Mucosa of descending colon (tissue), 3 donors: ENCODE measurements around the gene SHROOM1. TPM values are rescaled to one million over a fixed set of nuclear protein-coding genes. Genes with fewer than 3 reads are reported as not detected.
"Not testable (repeated sequence)": the region's sequence is repeated elsewhere in the genome, so short reads cannot be mapped to it uniquely, and the experiment has no call there.

Source experiments
- ATAC-seq: fragments of 200-7000 bp; cut with Tn5 transposase; one replicate; pipeline ENCODE4 v1.9.1; 2020; ENCODE audit warnings: mild to moderate bottlenecking, moderate library complexity
- DNase-seq, 3 donors: peaks; one replicate each; pipeline ENCODE4 v3.0.0-alpha.2; 2020
- H3K36me3 ChIP-seq: fragments of 200-600 bp; one replicate; pipeline ENCODE4 v1.8.0; 2021; ENCODE audit warnings: low read depth, mild to moderate bottlenecking
- H3K4me1 ChIP-seq: fragments of 200-600 bp; one replicate; pipeline ENCODE4 v1.8.0; 2021; ENCODE audit warnings: low read depth, mild to moderate bottlenecking
- H3K4me3 ChIP-seq: fragments of 200-600 bp; one replicate; pipeline ENCODE4 v1.8.0; 2021; ENCODE audit warnings: mild to moderate bottlenecking
- H3K9me3 ChIP-seq: fragments of 200-600 bp; one replicate; pipeline ENCODE4 v1.8.0; 2021; ENCODE audit warnings: mild to moderate bottlenecking
- CTCF ChIP-seq: fragments of 200-600 bp; IDR thresholded peaks from one replicate; pipeline ENCODE4 v1.8.0; 2022; ENCODE audit warnings: antibody characterized with exemption, mild to moderate bottlenecking
- intact Hi-C, 2 donors: fragments of 100-400 bp; cut with DNase I in 1 of 2; cut with micrococcal nuclease in 1 of 2; formaldehyde crosslinking; loops; one replicate each; pipeline versions ENCODE4 v1.11.0 to v1.11.1; 2022; cut with DNase I, micrococcal nuclease
- total RNA-seq, 3 donors: library from RNA; stranded (reverse); fragmentation: NEBNext Ultra II Directional in 2 of 3; extraction: Animal tissue kit (Norgen Biotek cat#: 25700) in 2 of 3; gene quantifications; one replicate each; pipeline versions ENCODE4 v1.2.1 to v1.2.4, GENCODE V29; 2021 to 2023
- donor health status: DM: no; HTN: no; CAD: no; lungs with moderate emphysema.
- donor health status: DM: no; HTN: no; CAD: no.
- donor health status: DM: no; HTN: yes; CAD: no.

Gene SHROOM1
- total RNA-seq, 3 donors from 2014 or later, result 37.3 to 93.5 (median 63.0) TPM

GRCh38 chr5:132808448-132808847, 22.0 kb downstream of the SHROOM1 start:
- no peak for TF ChIP-seq CTCF
- ATAC-seq (no peak), DNase-seq (peak in 1 of 3 donors; percentile 34)
- Histone ChIP-seq H3K4me3 (no peak overlapping the region), H3K4me1 (peaks cover 21% of the 10 kb centered on the region), H3K9me3 (no peaks in the 10 kb centered on the region), H3K36me3 (no peaks in the 10 kb centered on the region)
- intact Hi-C loops, result no loop called here

- ATAC-seq (peak; percentile 99), DNase-seq (peak; percentile 90 to 93 (median 91))
- TF ChIP-seq CTCF, result peak; percentile 39
- no peak overlapping the region for H3K4me3 ChIP-seq
- no peaks in the 10 kb centered on the region for H3K36me3 ChIP-seq
- no peaks in the 10 kb centered on the region for H3K9me3 ChIP-seq
- H3K4me1 ChIP-seq, result peaks cover 13% of the 10 kb centered on the region
- intact Hi-C loops, result no loop called here
These were observed 23.1 kb downstream of the SHROOM1 start for GRCh38 chr5:132807163-132807838.

GRCh38 chr5:132806804-132807162, 23.7 kb downstream of the SHROOM1 start:
- H3K4me3 ChIP-seq, DNase-seq, H3K9me3 ChIP-seq, ATAC-seq, H3K36me3 ChIP-seq, intact Hi-C loops: not testable (repeated sequence)
- peaks cover 13% of the 10 kb centered on the region for H3K4me1 ChIP-seq

- DNase-seq, H3K4me3 ChIP-seq, ATAC-seq, H3K36me3 ChIP-seq, intact Hi-C loops, H3K9me3 ChIP-seq: not testable (repeated sequence)
- peaks cover 13% of the 10 kb centered on the region for H3K4me1 ChIP-seq
These were observed 24.6 kb downstream of the SHROOM1 start for GRCh38 chr5:132805872-132806271.

GRCh38 chr5:132804219-132804618, 26.2 kb downstream of the SHROOM1 start:
- intact Hi-C loops, DNase-seq, H3K36me3 ChIP-seq, H3K4me3 ChIP-seq, ATAC-seq, H3K9me3 ChIP-seq: not testable (repeated sequence)
- peaks cover 11% of the 10 kb centered on the region for H3K4me1 ChIP-seq

GRCh38 chr5:132802685-132803066, 27.8 kb downstream of the SHROOM1 start:
- DNase-seq, intact Hi-C loops, ATAC-seq, H3K4me1 ChIP-seq, H3K4me3 ChIP-seq, H3K36me3 ChIP-seq, H3K9me3 ChIP-seq: not testable (repeated sequence)

GRCh38 chr5:132802044-132802684, 28.3 kb downstream of the SHROOM1 start:
- no peak for ATAC-seq
- no peaks in the 10 kb centered on the region for H3K36me3 ChIP-seq
- no peaks in the 10 kb centered on the region for H3K4me1 ChIP-seq
- no peaks in the 10 kb centered on the region for H3K9me3 ChIP-seq
- intact Hi-C loops, result no loop called here
- H3K4me3 ChIP-seq, result no peak overlapping the region
- DNase-seq, result no peak
- no peak for TF ChIP-seq CTCF
